Measurements from ENCODE around the gene ZNF573.
A peak's percentile ranks its signal among the peaks of the same experiment; 100 is the strongest.
"Not testable (repeated sequence)": the region's sequence is repeated elsewhere in the genome, so short reads cannot be mapped to it uniquely, and the experiment has no call there.

Gene ZNF573

GRCh38 chr19:37778613-37779126 lies 716 bp downstream of the ZNF573 start:
- no peak for DNase-seq (ENCODE audit: low spot score)
- TF ChIP-seq CTCF (IDR thresholded peaks at IDR 0.05; ENCODE audit: extremely low read depth, missing control alignments): no peak

GRCh38 chr19:37770985-37771384 lies 8.4 kb downstream of the ZNF573 start:
- no peak for TF ChIP-seq CTCF (IDR thresholded peaks at IDR 0.05; ENCODE audit: extremely low read depth, missing control alignments)
- no peak for DNase-seq (ENCODE audit: low spot score)

- no peak for DNase-seq (ENCODE audit: low spot score)
Measured at GRCh38 chr19:37763488-37763887, 15.9 kb downstream of the ZNF573 start.

GRCh38 chr19:37757683-37758082 lies 21.7 kb downstream of the ZNF573 start:
- not testable (repeated sequence) for DNase-seq (ENCODE audit: low spot score)

More at GRCh38 chr19:37763488-37763887, 15.9 kb downstream of the ZNF573 start:
- TF ChIP-seq CTCF (IDR thresholded peaks at IDR 0.05; ENCODE audit: extremely low read depth, missing control alignments): no peak

- no peak for TF ChIP-seq CTCF (IDR thresholded peaks at IDR 0.05; ENCODE audit: extremely low read depth, missing control alignments)
- no peak for DNase-seq (ENCODE audit: low spot score)
Measured at GRCh38 chr19:37738371-37738770, 41.0 kb downstream of the ZNF573 start.

- DNase-seq (ENCODE audit: low spot score): no peak
- TF ChIP-seq CTCF (IDR thresholded peaks at IDR 0.05; ENCODE audit: extremely low read depth, missing control alignments): no peak
Measured at GRCh38 chr19:37725181-37725580, 54.2 kb downstream of the ZNF573 start.

GRCh38 chr19:37719927-37720265 lies 59.5 kb downstream of the ZNF573 start:
- DNase-seq (ENCODE audit: low spot score): no peak
- no peak for TF ChIP-seq CTCF (IDR thresholded peaks at IDR 0.05; ENCODE audit: extremely low read depth, missing control alignments)

- peak; percentile 60 for TF ChIP-seq CTCF (IDR thresholded peaks at IDR 0.05; ENCODE audit: extremely low read depth, missing control alignments)
- peak; percentile 96 for DNase-seq (ENCODE audit: low spot score)
Measured at GRCh38 chr19:37719111-37719926, 60.1 kb downstream of the ZNF573 start, which contains the start of gene ZNF607. ZNF607 (minus strand) TSS chr19:37719761; CDS start chr19:37711618, 8,143 bp downstream.
